ENCODE measurements around the gene INO80B.
"Not testable (repeated sequence)": the region's sequence is repeated elsewhere in the genome, so short reads cannot be mapped to it uniquely, and the experiment has no call there.

Gene INO80B

DNA sequence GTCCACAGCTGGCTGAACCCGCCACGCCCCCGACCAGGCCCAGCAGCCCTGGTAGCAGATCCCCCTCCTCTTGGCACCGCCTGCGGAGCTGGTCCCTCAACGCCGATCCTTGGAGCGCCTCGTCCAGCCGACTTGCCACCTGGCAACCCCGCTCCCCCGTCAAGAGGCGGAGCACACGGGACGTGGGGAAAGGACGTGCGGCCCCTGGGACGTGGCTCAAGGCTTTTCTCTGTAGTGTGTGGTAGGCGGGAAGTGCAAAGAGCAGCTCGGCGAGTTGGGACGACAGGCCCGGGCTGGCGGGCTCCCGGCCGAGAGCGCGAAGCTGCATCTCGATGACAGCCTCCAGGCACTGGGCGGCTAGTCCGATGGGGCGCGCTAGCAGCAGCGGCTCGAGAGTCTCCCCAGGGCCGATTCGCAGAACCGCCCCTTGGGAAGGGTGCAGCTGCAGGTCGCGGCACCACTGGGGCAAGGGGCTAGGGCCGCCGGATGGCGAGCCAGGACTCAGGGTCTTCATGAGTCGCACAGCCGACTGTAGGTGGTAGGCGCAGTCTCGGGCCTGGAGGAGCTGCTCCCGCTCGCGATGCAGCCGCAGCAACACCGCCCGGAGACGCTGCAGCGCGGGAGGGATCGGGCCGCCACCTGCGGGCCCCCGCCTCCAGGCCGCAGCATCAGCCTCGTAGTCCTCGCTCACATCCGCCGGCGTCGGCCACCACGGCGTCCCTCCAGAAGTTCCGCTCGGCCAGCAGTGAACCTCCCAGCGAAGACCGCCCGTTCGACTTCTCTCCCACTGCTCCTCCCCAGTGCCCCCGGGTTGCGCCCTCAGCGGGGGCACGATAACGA, 27.3 kb downstream of the INO80B start:
- peak; percentile 55 for DNase-seq (ENCODE audit: low spot score)

- peak; percentile 94 for DNase-seq (ENCODE audit: low spot score)
Observed at GRCh38 chr2:74482801-74483674, 28.2 kb downstream of the INO80B start, which contains the start of the genes CCDC142 and TTC31. Gene CCDC142, minus strand, starts transcription at chr2:74482998. Its CDS starts 161 bp downstream, at chr2:74482837. Gene TTC31, plus strand, starts transcription at chr2:74483081. Its CDS starts 15 bp downstream, at chr2:74483096.

DNA sequence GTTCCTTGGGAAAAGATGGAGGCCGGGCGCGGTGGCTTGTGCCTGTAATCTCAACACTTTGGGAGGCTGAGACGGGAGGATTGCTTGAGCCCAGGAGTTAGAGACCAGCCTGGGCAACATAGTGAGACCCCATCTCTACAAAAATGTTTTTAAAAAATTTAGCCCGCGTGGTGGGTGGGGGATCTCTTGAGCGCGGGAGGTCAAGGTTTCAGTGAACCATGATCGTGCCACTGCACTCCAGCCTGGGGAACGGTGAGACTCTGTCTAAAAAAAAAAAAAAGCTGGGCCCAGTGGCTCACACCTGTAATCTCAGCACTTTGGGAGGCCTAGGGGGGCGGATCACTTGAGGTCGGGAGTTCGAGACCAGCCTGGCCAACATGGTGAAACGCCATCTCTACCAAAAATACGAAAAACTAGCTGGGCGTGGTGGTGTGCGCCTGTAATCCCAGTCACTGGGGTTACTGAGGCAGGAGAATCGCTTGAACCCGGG, 28.8 kb downstream of the INO80B start:
- DNase-seq (ENCODE audit: low spot score) = not testable (repeated sequence)

- DNase-seq (ENCODE audit: low spot score) = no peak
Observed at GRCh38 chr2:74486141-74486540, 31.3 kb downstream of the INO80B start.

DNA sequence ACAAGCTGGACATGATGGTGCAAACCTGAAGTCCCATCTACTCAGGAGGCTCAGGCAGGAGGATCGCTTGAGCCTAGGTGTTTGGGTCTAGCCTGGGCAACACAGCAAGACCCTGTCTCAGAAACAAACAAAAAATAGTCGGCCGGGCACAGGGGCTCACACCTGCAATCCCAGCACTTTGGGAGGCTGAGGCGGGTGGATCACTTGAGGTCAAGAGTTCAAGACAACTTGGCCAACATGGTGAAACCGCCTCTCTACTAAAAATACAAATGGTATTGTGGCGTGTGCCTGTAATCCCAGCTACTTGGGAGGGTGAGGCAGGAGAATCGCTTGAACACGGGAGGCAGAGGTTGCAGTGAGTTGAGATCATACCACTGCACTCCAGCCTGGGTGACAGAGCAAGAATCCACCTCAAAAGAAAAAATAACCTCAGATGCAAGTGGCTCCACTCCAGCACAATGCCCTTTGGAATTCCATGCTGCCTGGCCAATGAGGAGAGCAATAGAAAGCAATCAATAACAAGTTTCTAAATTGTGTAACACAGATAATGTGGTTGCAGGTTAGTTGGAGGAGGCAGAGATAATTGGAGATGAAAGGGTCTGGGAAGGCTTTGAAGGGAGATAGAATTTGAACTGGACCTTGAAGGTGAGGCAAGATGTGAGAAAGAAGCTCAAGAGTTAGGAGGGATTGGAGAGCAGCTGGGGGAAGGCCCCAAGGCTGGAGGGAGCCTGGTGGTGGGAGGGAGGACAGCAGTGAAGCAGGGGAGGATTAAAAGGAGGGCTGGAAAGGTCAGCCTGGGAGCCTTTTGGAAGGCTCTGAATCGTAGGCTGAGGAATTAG, 34.0 kb downstream of the INO80B start:
- no peak for DNase-seq (ENCODE audit: low spot score)

- no peak for DNase-seq (ENCODE audit: low spot score)
Observed at GRCh38 chr2:74489906-74490305, 35.0 kb downstream of the INO80B start.

DNA sequence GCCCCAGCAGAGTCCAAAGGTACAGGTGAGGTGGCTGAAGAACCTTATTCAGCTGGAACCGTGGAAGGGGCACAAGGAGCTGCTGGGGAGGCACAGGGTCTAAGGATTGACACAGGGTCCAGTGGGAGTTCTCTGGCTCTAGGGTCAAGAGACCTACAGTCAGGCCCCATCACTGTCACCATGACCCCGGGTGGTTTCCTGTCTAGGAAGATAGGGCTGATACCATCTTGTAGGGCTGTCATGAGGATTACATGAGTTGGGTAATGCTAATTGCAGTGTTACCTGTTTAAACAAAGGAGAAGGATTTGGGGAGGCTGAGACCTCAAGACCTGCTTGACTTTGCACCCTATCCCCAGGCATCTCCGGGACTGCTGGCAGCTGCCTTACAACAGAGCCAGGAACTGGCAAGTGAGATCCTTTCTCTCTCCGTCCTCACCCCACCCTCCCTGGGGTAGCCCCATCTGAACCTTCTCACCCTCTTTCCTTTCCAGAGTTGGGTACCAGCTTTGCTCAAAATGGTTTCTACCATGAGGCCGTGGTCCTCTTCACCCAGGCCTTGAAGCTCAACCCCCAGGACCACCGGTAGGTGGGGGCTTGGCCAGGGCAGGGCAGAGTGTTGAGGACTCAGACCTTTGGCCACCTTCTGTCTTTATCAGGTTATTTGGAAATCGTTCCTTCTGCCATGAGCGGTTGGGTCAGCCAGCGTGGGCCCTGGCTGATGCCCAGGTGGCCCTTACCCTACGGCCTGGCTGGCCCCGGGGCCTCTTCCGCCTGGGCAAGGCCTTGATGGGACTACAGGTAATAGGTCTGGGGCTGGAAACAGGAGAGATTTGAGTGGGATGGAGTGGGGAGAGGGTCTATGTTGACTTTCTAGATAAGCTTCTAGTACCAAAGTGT, 37.0 kb downstream of the INO80B start:
- no peak for DNase-seq (ENCODE audit: low spot score)

DNA sequence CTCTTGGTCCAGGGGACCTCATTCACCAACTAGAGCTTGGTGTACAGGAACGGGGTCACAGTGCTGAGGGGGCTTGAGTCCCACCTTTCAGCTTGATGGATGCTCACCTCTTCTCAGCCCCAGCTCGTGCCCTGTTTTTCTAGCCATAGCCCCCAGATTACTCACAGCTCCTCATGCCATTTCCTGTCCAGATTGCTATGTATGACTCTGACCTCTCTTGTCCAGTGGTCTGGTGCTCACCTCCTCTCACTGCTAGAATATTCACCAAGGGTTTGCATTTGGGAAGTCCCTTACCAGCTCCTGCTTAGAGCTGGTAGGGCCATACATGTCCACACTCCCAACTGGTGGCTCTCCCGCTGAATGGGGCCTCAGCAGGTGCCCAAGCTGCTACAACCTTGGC, 38.7 kb downstream of the INO80B start:
- no peak for DNase-seq (ENCODE audit: low spot score)

DNA sequence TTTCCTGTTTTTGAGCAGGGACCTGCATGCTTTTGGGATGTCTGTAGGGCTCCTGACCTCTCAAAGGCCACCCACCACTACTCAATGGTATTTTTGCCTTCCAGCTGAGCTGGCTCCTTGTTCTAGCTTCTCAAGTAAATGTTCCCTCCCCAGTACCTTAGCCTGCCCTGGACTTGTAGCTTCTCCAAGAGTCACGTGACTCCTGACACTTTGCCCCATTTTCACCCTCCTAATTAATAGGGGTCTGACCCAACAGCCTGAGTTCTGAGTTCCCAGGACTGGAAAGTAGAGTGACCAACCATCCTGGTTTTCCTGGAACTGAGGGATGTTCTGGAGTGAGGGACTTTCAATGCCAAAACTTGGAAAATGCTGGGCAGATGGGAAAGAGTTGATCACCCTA, 40.6 kb downstream of the INO80B start:
- no peak for DNase-seq (ENCODE audit: low spot score)

DNA sequence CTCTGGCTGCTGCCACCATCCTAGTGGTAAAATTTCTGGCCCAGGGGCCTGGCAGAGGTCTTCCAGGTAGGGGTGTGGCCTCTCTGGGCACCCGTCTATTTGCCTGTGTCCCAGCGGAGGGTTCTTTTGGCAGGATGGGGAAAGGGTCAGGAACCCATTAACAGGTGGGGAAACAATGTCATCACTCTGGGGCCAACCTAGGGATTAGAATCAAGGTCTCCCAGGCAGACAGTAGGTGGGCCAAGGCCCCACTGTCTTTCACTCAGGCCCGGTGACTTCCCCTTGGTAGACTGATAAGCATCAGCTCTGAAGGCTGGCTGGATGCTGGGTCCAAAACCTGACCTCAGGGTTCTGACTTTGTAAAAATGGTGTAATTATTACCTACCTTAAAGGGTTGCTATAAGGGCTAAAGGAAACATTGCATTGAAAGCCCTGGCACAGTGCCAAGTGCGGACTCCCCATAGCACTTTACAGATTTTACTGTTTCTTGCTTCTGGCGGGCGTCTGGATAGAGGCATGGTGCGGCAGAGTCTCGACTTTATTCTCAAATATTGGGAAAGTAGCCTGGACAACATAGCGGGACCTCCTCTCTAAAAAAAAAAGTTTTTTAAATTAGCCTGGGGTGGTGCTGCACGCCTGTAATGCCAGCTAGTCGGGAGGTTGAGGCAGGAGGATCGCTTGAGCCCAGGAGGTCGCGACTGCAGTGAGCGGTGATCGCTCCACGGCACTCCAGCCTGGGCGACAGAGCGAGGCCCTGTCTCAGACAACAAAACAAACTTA, 42.3 kb downstream of the INO80B start:
- DNase-seq (ENCODE audit: low spot score) = no peak

- peak; percentile 30 for DNase-seq (ENCODE audit: low spot score)
Observed at GRCh38 chr2:74497777-74498499, 43.1 kb downstream of the INO80B start.

- DNase-seq (ENCODE audit: low spot score) = peak; percentile 31
Observed at GRCh38 chr2:74498500-74499266, 43.8 kb downstream of the INO80B start.

DNA sequence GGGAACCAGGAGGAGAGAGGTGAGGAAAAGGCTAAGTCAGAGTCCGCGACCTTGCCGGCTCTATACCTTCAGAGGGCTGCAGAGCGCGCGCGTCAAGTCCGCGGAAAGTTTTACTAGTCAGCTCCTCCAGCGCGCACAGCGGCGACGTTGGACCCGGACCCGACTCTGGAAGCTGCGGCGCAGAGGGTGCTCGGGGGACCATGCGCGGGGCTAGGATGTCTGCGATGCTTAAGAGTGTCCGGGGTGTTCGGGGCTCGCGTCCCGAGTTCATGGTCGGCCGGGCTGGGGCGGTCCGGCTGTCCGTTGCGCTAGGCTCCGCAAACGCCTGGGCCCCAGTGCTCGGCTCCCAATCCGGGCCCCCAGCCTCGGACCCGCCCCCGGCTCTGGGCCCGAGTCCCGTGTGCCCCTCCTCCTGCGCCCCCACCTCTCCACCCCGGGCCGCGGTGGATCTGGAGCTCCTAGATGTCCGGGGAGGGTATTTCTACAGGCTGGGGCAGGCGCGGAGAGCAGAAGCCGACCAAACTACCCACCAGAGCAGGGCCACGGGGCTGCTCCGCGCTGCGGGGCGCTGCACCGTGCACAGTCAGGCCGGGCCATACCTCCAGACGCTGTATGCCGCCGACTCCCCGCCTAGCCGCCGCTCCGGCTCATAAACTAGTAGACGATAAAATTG, 44.5 kb downstream of the INO80B start, which contains the start of gene LBX2:
LBX2 (minus strand) TSS at position 337 of the 673 bp plus-strand sequence; CDS start at position 271, 66 bp downstream.
- DNase-seq (ENCODE audit: low spot score) = peak; percentile 31

GRCh38 chr2:74499940-74500577, 45.2 kb downstream of the INO80B start:
- DNase-seq (ENCODE audit: low spot score) = no peak

GRCh38 chr2:74500578-74500946, 45.7 kb downstream of the INO80B start:
- no peak for DNase-seq (ENCODE audit: low spot score)

DNA sequence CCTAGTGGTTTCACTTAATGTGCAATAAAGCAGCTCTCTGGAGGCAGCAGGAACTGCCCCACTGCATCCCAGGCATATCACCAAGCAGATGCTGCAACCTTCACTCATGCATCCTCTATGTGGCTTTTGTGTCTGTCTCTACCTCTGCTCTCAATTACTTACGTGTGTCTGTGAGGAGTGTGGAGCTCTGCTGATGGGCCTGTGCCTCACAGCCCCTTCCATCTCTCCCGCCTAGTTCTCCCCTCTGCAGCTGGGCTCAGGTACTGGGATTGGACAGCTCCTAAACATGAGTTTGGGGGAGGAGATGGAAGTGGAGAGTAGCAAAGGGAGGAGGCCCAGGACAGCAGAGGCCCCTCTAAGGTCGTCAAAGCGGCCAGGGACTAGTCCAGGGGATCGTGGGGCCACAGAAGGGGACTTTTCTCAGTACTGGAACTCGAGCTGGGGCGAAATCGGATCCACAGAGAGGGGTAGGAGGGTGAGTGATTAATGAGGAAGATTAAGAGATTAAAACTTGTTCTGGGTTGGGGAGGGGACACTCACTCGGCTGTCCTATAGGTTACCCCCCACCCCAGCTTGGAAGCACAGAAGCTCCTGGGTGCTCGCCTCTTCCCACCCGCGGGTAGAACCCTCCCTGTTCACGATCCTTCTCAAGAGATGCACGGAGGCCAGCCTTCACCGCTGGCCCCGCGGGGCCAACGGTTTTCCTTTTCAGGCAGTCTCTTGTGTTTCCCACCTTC, 46.6 kb downstream of the INO80B start:
- DNase-seq (ENCODE audit: low spot score) = no peak
